WI38 (cell line): ENCODE results near the gene ARPC5L.
A peak's percentile ranks its signal among the peaks of the same experiment; 100 is the strongest.
"Not testable (repeated sequence)": the region's sequence is repeated elsewhere in the genome, so short reads cannot be mapped to it uniquely, and the experiment has no call there.

Experiments used
- H3K4me3 ChIP-seq: 2 replicates; pipeline ENCODE4 v1.5.1; 2011; ENCODE audit warnings: low read depth, mild to moderate bottlenecking, control low read depth, low read length
- CTCF ChIP-seq: IDR thresholded peaks from 2 replicates; pipeline ENCODE4 v1.5.1; 2012; ENCODE audit warnings: low read depth, mild to moderate bottlenecking, control low read depth, low read length

ARPC5L gene

GRCh38 chr9:124843456-124844034, 18.4 kb upstream of the ARPC5L start:
- no peak overlapping the region for H3K4me3 ChIP-seq
- no peak for TF ChIP-seq CTCF

- no peak for TF ChIP-seq CTCF
Measured at GRCh38 chr9:124844291-124844690, 17.6 kb upstream of the ARPC5L start.

GRCh38 chr9:124846467-124846866, 15.5 kb upstream of the ARPC5L start:
- H3K4me3 ChIP-seq: not testable (repeated sequence)

More at GRCh38 chr9:124844291-124844690, 17.6 kb upstream of the ARPC5L start:
- no peak overlapping the region for H3K4me3 ChIP-seq

GRCh38 chr9:124846969-124847368, 15.0 kb upstream of the ARPC5L start:
- H3K4me3 ChIP-seq: no peak overlapping the region
- TF ChIP-seq CTCF: no peak

- no peak for TF ChIP-seq CTCF
Measured at GRCh38 chr9:124849801-124850200, 12.1 kb upstream of the ARPC5L start.

GRCh38 chr9:124852121-124852828, 9.7 kb upstream of the ARPC5L start:
- peak overlapping the region; percentile 53; the same call in 1 of the 2 replicates for H3K4me3 ChIP-seq
- TF ChIP-seq CTCF: no peak

More at GRCh38 chr9:124849801-124850200, 12.1 kb upstream of the ARPC5L start:
- H3K4me3 ChIP-seq: no peak overlapping the region

GRCh38 chr9:124852829-124853531, 8.9 kb upstream of the ARPC5L start, which contains the start of gene WDR38:
Gene WDR38 (plus strand): TSS chr9:124853460. CDS start chr9:124853532, 72 bp downstream.
- TF ChIP-seq CTCF: peak; percentile 95
- peak within 1 kb of the TSS; percentile 53 for H3K4me3 ChIP-seq
